H1 (cell line): ENCODE measurements around the gene SEPTIN5. TPM values are rescaled to one million over a fixed set of nuclear protein-coding genes. Genes with fewer than 3 reads are reported as not detected.
A peak's percentile ranks its signal among the peaks of the same experiment; 100 is the strongest.

Experiments used
- E2F6 ChIP-seq: IDR thresholded peaks from 2 replicates; pipeline ENCODE4 v1.6.1; 2012; ENCODE audit warnings: inconsistent platforms
- GTF2F1 ChIP-seq: IDR thresholded peaks from 2 replicates; pipeline ENCODE4 v1.6.1; 2012; ENCODE audit warnings: low read depth, low read length, improper control_type of control experiment, borderline replicate concordance
- KDM5A ChIP-seq: fragments of 200-600 bp; IDR thresholded peaks from 2 replicates; pipeline ENCODE4 v1.7.1; 2012; ENCODE audit warnings: mild to moderate bottlenecking, low read length, inconsistent platforms, mixed read lengths
- SUZ12 ChIP-seq: fragments of 200-600 bp; sonication (generic); IDR thresholded peaks from 2 replicates; pipeline ENCODE4 v1.6.1; 2012; ENCODE audit warnings: mild to moderate bottlenecking, inconsistent platforms, low read length, moderate library complexity, mixed read lengths
- polyA plus RNA-seq, 7 experiments: library from polyadenylated mRNA; depleted of rRNA in 3 of 7; stranded (reverse) in 5 of 7; unstranded in 2 of 7; fragments of >200 nt in 5 of 7; fragments of 200-250 nt in 2 of 7; gene quantifications; 1 replicate in 5 of 7; 2 replicates in 1 of 7; 4 replicates in 1 of 7; pipeline versions ENCODE4 v1.2.1 to v1.2.3, GENCODE V29; 2011 to 2013; ENCODE audit warnings: missing spikeins in 2 of 7, mixed read lengths in 2 of 7
- total RNA-seq: library from RNA; stranded (reverse); fragmentation: NEBNext Ultra II Directional; extraction: Animal tissue kit (Norgen Biotek cat#: 25700); gene quantifications from 2 replicates; pipeline ENCODE4 v1.2.1, GENCODE V29; 2021

Gene SEPTIN5
- total and polyA plus RNA-seq, 2 of the 8 experiments (the other 6 are each of a cell fraction or from before 2014, with no cell fraction given), result 6.0 to 8.6 TPM

- TF ChIP-seq E2F6 (no peak), GTF2F1 (no peak), KDM5A (no peak), SUZ12 (peak; percentile 82)
These were observed 41.5 kb downstream of the SEPTIN5 start (continued) for GRCh38 chr22:19755722-19756287.
